Omental fat pad (tissue), 4 donors: Measurements from ENCODE around the gene URGCP. TPM values are rescaled to one million over a fixed set of nuclear protein-coding genes. Genes with fewer than 3 reads are reported as not detected.

Experiments
- ATAC-seq: fragments of 150-250 bp; one replicate; pipeline ENCODE4 v1.9.1; 2016; ENCODE audit warnings: mild to moderate bottlenecking, moderate library complexity; ENCODE audit not compliant: low FRiP score
- DNase-seq: peaks from one replicate; pipeline ENCODE4 v3.0.0-alpha.2; 2019; ENCODE audit warnings: low spot score
- total RNA-seq, 4 donors: library from RNA; depleted of rRNA; stranded (reverse); fragments of >200 nt; gene quantifications; one replicate each; pipeline ENCODE4 v1.1.0, GENCODE V29; 2016
- TF ChIP-seq, protein P1 (sequence below), 3 donors: fragments of 450-650 bp; IDR thresholded peaks; one replicate each; pipeline ENCODE4 v1.5.1; 2016 to 2017; ENCODE audit warnings: antibody characterized with exemption in 3 of 3, mild to moderate bottlenecking in 3 of 3, moderate library complexity in 2 of 3

Gene URGCP
- total RNA-seq, 4 donors from 2014 or later = 25.2 to 45.3 (median 25.6) TPM

DNA sequence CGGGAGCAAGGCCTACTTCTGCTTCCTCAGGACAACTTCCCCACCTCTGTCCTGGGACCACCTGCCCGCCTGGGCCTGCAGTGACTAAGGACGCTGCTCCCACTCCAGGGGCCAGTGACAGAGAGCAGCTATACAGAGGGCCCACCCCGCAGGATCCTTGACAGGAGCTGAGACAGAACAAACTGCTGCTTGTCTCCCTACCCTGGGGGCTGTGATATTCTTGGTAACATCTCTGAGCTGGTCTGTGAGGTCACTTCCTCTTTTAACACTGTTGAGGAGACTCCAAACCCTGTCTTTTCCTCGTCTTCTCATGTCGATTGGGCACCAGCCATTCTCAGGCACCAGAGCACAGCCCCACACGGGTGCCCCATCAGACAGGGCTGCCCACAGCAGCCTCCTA, 30.2 kb downstream of the URGCP start:
- DNase-seq (no peak), ATAC-seq (no peak)
- TF ChIP-seq, protein P1, sequence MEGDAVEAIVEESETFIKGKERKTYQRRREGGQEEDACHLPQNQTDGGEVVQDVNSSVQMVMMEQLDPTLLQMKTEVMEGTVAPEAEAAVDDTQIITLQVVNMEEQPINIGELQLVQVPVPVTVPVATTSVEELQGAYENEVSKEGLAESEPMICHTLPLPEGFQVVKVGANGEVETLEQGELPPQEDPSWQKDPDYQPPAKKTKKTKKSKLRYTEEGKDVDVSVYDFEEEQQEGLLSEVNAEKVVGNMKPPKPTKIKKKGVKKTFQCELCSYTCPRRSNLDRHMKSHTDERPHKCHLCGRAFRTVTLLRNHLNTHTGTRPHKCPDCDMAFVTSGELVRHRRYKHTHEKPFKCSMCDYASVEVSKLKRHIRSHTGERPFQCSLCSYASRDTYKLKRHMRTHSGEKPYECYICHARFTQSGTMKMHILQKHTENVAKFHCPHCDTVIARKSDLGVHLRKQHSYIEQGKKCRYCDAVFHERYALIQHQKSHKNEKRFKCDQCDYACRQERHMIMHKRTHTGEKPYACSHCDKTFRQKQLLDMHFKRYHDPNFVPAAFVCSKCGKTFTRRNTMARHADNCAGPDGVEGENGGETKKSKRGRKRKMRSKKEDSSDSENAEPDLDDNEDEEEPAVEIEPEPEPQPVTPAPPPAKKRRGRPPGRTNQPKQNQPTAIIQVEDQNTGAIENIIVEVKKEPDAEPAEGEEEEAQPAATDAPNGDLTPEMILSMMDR (IDR thresholded peaks at IDR 0.05) = no peak

DNA sequence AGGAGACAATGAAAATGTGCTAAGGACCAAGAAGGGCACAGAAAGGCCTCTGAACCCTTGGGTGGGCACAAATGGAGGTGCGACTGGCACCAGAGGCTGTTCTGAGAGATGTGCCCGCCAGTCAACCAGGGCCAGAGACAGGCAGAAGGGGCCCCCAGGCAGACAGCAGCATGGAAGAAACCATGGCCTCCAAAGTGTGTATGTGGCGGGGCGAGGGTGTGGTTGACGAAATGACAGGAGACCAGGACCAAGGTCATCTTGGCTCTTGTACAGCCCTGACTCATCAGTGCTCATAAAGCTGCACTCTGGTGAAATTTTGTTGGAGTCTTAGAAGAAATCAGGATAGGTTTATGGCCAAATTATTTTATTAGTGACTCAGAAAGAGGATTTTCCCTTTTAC, 33.1 kb downstream of the URGCP start:
- TF ChIP-seq, protein P1 (IDR thresholded peaks at IDR 0.05) = no peak
- peak; percentile 46 for DNase-seq
- peak; percentile 47 for ATAC-seq

DNA sequence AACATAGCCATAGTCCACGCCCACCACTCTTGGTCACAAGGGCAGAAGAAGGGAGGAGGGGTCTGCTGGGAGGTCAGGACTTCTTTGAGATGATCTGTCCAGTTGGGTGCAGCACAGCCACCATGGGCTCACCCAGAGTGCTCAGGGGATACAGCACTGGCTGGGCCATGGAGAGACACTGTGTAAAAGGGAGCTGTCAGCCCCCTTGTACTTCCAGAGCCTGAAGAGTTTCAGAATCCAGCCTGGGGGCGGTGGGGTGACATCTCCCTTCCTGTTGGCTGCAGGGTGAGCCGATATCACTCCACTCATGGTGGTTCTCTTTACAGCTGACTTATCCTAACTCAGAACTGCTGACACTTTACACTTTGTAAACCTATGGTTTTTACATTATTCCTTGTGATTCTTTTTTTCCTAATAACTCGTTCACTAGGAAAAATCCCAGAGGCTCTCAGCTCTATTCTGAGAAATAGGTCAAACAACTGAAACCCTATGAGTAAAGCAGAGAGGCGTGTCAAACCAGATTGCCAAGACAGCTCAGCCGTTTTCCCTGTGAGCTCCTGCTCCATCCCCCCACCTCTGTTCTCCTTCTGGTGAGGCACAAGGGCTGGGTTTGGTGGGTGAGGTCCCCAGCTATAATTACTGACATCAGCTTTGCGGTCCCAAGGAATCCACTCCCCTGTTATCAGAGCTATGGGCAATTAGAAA, 33.8 kb downstream of the URGCP start:
- TF ChIP-seq, protein P1 (IDR thresholded peaks at IDR 0.05) = no peak
- DNase-seq = peak; percentile 35
- ATAC-seq = peak; percentile 62

- TF ChIP-seq, protein P1 (IDR thresholded peaks at IDR 0.05) = no peak
- ATAC-seq (no peak), DNase-seq (no peak)
Observed at GRCh38 chr7:43871064-43871463, 35.3 kb downstream of the URGCP start.

- DNase-seq = no peak
- TF ChIP-seq, protein P1 (IDR thresholded peaks at IDR 0.05) = no peak
- no peak for ATAC-seq
Observed at GRCh38 chr7:43870316-43870715, 36.1 kb downstream of the URGCP start.

DNA sequence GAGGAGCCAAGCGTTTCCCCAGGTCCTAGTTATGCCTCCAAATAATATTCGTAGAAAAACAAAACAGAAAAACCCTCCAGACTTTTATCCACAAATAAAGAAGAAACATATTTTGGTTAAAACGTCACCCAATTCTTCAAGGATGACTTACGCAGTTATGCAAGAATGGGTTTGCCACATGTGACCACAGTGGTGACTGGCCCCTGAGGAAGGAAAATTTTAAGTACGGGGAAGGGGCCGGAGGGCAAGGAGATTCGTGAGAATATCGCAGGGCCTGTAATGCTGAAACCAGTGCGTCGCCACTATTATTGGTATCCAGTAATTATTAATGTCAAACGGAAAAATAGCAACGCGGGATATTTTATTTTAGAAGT, 36.5 kb downstream of the URGCP start:
- DNase-seq = no peak
- ATAC-seq = peak; percentile 28
- TF ChIP-seq, protein P1 (IDR thresholded peaks at IDR 0.05) = no peak
